Activated CD4-positive, alpha-beta T cell treated with anti-CD3 and anti-CD28 coated beads, Interleukin-2, amount 50 U/mL, for 48 hours (primary cell): ENCODE data around the gene PCMTD2.
A peak's percentile ranks its signal among the peaks of the same experiment; 100 is the strongest.
"Not testable (repeated sequence)": the region's sequence is repeated elsewhere in the genome, so short reads cannot be mapped to it uniquely, and the experiment has no call there.

Experiments used
- DNase-seq, 2 experiments: peaks; one replicate each; pipeline ENCODE4 v3.0.0-alpha.2; 2020

PCMTD2 gene

DNA sequence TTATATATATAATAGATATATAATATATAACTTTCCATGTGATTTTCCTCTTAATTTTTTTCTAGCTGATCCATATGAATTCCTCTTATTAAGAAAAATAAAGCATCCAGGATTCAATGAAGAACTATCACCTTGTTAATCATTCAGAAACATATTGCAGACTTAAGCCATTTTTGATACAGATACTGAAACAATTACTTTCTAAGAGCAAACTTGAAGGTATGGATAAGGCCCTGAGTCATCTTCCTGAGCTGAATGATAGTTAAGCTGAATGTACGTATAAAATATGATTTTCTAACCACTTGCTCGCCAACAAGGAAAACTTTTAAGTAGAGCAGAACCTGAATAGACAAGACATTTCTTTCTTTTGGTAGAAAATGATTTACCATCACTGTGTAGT lies 47.5 kb downstream of the PCMTD2 start:
- DNase-seq = not testable (repeated sequence)

DNA sequence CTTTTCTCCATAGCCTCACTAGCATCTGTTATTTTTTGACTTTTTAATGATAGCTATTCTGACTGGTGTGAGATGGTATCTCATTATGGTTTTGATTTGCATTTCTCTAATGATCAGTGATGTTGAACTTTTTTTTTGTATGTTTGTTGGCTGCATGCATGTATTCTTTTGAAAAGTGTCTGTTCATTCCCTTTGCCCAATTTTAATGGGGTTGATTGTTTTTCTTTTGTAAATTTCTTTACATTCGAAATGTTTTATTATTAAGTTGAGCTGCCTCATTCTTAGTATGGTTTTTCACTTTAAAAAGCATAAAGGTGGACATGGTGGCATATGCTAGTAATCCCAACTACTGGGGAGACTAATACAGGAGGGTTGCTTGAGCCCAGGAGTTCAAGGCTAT lies 58.2 kb downstream of the PCMTD2 start:
- DNase-seq = not testable (repeated sequence)

- not testable (repeated sequence) for DNase-seq
Measured at GRCh38 chr20:64315381-64315780, 59.8 kb downstream of the PCMTD2 start.

- DNase-seq = not testable (repeated sequence)
Measured at GRCh38 chr20:64315884-64316283, 60.3 kb downstream of the PCMTD2 start.

DNA sequence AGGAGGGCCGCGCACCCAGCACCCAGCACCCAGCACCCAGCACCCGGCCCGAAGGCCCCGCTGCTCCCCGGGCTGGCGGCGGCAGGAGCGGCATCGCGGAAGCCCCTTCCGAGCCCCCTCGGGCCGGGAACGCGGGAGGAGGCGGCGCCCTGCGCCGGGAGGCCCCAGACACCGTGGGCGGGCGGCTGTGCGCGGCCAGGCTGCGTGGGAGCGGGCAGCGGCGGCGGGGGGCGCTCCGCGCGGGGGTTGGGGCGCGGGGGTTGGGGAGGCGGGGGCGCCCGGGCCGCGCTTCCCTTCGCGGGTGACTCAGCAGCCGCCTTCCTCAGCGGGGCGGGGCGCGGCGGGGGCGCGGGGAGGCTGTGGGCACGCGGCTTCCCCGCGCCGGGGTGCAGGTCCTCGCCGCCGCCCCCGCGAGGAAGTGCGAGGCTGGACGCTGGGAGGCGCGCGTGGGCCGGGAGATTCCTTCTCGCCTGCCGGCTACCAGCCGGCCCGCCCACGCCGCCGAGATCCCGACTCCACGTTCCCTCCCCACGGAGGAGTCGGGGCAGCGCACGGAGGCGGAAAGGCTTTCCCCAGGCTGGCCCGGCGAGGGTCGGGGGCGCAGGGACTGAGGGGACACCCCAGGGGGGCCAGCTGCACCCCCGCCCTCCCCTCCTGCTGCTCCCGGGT lies 61.0 kb downstream of the PCMTD2 start:
- peak; percentile 38 to 41 for DNase-seq

- not testable (repeated sequence) for DNase-seq
Measured at GRCh38 chr20:64317331-64317730, 61.8 kb downstream of the PCMTD2 start.

- DNase-seq = not testable (repeated sequence)
Measured at GRCh38 chr20:64318056-64318455, 62.5 kb downstream of the PCMTD2 start.

DNA sequence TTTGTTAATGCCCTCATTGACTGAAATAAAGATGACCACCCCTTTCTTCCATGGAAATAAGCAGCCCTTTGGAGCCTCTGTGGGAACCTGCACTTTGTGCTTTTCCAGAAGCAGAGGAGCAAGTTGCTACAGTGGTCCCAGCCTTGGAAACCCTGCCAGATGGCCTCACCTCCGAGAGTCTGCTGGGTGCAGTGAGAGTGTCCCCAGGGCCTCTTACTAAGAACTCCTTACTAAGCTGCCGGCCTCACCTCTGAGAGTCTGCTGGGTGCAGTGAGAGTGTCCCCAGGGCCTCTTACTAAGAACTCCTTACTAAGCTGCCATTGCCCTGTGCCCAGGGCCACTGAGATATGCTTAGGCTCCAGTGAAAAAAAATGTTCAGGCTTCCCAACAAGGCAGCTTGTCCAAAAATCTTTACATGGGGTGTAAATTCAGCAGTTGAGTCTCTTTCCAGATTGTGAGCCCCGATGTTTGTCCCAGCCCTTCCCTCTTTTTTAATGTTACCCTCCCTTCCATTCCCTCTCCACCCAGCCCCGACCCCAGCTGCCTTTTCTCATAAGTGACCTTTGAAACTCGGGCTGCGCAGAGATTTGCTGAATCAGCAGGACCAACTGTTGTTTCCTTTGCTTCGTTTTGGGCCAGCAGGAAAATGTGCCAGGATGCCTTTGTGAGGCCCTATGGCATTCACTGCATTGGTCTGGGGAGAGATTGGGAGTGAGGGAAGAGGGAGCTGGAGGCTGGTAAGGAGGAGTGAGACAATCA lies 66.7 kb downstream of the PCMTD2 start:
- not testable (repeated sequence) for DNase-seq
